WTC11 (cell line): ENCODE measurements around the gene ELF3. TPM values are rescaled to one million over a fixed set of nuclear protein-coding genes. Genes with fewer than 3 reads are reported as not detected.

Experiments
- ATAC-seq: fragments of 200-7000 bp; cut with Tn5 transposase; 2 replicates; pipeline ENCODE4 v1.10.0; 2021; ENCODE audit warnings: mild to moderate bottlenecking, moderate library complexity
- CTCF ChIA-PET: fragments of 300-600 bp; sonication (Branson Sonifier 250); formaldehyde crosslinking; loops from one replicate; lab custom pipeline; 2021; ENCODE audit warnings: antibody characterized with exemption; lab: Charles Lee
- POLR2A ChIA-PET: fragments of 350-600 bp; sonication (Branson Sonifier 250); formaldehyde crosslinking; loops from one replicate; lab custom pipeline; 2021; ENCODE audit warnings: antibody characterized with exemption; lab: Charles Lee
- DNase-seq: peaks from one replicate; pipeline ENCODE4 v3.0.0; 2021; ENCODE audit warnings: low spot score
- H3K27ac Mint-ChIP-seq: 2 replicates; pipeline ENCODE4 v1.8.0; 2021; ENCODE audit warnings: mixed read lengths
- H3K27me3 Mint-ChIP-seq: 2 replicates; pipeline ENCODE4 v1.8.0; 2021; ENCODE audit warnings: low read depth, mild to moderate bottlenecking, moderate library complexity, mixed read lengths
- H3K36me3 Mint-ChIP-seq: 2 replicates; pipeline ENCODE4 v1.8.0; 2021; ENCODE audit warnings: mixed read lengths
- H3K4me1 Mint-ChIP-seq: 2 replicates; pipeline ENCODE4 v1.8.0; 2022; ENCODE audit warnings: mixed read lengths
- H3K4me3 Mint-ChIP-seq: 2 replicates; pipeline ENCODE4 v1.8.0; 2021; ENCODE audit warnings: mild to moderate bottlenecking, moderate library complexity, mixed read lengths
- H3K9me3 Mint-ChIP-seq: 2 replicates; pipeline ENCODE4 v1.8.0; 2021; ENCODE audit warnings: mixed read lengths
- CBFB ChIP-seq: sonication (generic); formaldehyde crosslinking; IDR thresholded peaks from 2 replicates; pipeline ENCODE4 v1.8.1; 2022; ENCODE audit warnings: mild to moderate bottlenecking, low read depth, missing genetic modification reagents
- GRHL2 ChIP-seq: fragments of 250-450 bp; sonication (Bioruptor Pico); IDR thresholded peaks from 2 replicates; pipeline ENCODE4 v1.8.0; 2022; ENCODE audit warnings: mild to moderate bottlenecking, moderate library complexity; ENCODE audit not compliant: insufficient replicate concordance, severe bottlenecking
- SP1 ChIP-seq: sonication (generic); formaldehyde crosslinking; conservative IDR thresholded peaks from 2 replicates; pipeline ENCODE4 v1.8.1; 2022; ENCODE audit warnings: missing genetic modification reagents
- TEAD4 ChIP-seq: sonication (generic); formaldehyde crosslinking; IDR thresholded peaks from 2 replicates; pipeline ENCODE4 v1.8.0; 2022; ENCODE audit warnings: mild to moderate bottlenecking, missing genetic modification reagents
- TP53 ChIP-seq: sonication (generic); formaldehyde crosslinking; IDR thresholded peaks from 2 replicates; pipeline ENCODE4 v1.8.1; 2023; ENCODE audit warnings: mild to moderate bottlenecking, missing genetic modification reagents
- ZNF317 ChIP-seq: sonication (generic); formaldehyde crosslinking; IDR thresholded peaks from 2 replicates; pipeline ENCODE4 v1.8.1; 2023; ENCODE audit warnings: low read depth, mild to moderate bottlenecking, moderate library complexity, missing genetic modification reagents, borderline replicate concordance
- ZNF416 ChIP-seq: fragments of 250-450 bp; sonication (Bioruptor Pico); IDR thresholded peaks from 2 replicates; pipeline ENCODE4 v1.9.0; 2021; ENCODE audit warnings: mild to moderate bottlenecking, inconsistent platforms
- total RNA-seq: library from RNA; stranded (reverse); gene quantifications from 3 replicates; pipeline ENCODE4 v1.2.3, GENCODE V29; 2021
- TF ChIP-seq, protein P1 (sequence below): sonication (generic); formaldehyde crosslinking; IDR thresholded peaks from 2 replicates; pipeline ENCODE4 v1.8.0; 2022; ENCODE audit warnings: mild to moderate bottlenecking, missing genetic modification reagents
- TF ChIP-seq, protein P2 (sequence below): sonication (generic); formaldehyde crosslinking; IDR thresholded peaks from 2 replicates; pipeline ENCODE4 v1.8.0; 2022; ENCODE audit warnings: mild to moderate bottlenecking, missing genetic modification reagents
- TF ChIP-seq, protein P3 (sequence below): sonication (generic); formaldehyde crosslinking; IDR thresholded peaks from 2 replicates; pipeline ENCODE4 v1.8.0; 2023; ENCODE audit warnings: mild to moderate bottlenecking, missing genetic modification reagents
- TF ChIP-seq, protein P4 (sequence below): sonication (generic); formaldehyde crosslinking; IDR thresholded peaks from 2 replicates; pipeline ENCODE4 v1.8.1; 2023; ENCODE audit warnings: mild to moderate bottlenecking, missing genetic modification reagents
- TF ChIP-seq, protein P5 (sequence below): sonication (generic); formaldehyde crosslinking; IDR thresholded peaks from 2 replicates; pipeline ENCODE4 v1.8.0; 2023; ENCODE audit warnings: missing genetic modification reagents
- TF ChIP-seq, protein P6 (sequence below): sonication (generic); formaldehyde crosslinking; IDR thresholded peaks from 2 replicates; pipeline ENCODE4 v1.8.1; 2023; ENCODE audit warnings: mild to moderate bottlenecking, missing genetic modification reagents, borderline replicate concordance
- TF ChIP-seq, protein P7 (sequence below): fragments of 250-450 bp; sonication (Bioruptor Pico); IDR thresholded peaks from 2 replicates; pipeline ENCODE4 v2.1.2; 2022; ENCODE audit warnings: mild to moderate bottlenecking, moderate library complexity
- TF ChIP-seq, protein P8 (sequence below): sonication (generic); formaldehyde crosslinking; IDR thresholded peaks from 2 replicates; pipeline ENCODE4 v1.8.1; 2022; ENCODE audit warnings: missing genetic modification reagents, borderline replicate concordance
- TF ChIP-seq, protein P9 (sequence below): sonication (generic); formaldehyde crosslinking; IDR thresholded peaks from 2 replicates; pipeline ENCODE4 v1.8.1; 2023; ENCODE audit warnings: mild to moderate bottlenecking, missing genetic modification reagents

The ELF3 gene
- total RNA-seq, 1 experiment from 2014 or later = 15.0 TPM

DNA sequence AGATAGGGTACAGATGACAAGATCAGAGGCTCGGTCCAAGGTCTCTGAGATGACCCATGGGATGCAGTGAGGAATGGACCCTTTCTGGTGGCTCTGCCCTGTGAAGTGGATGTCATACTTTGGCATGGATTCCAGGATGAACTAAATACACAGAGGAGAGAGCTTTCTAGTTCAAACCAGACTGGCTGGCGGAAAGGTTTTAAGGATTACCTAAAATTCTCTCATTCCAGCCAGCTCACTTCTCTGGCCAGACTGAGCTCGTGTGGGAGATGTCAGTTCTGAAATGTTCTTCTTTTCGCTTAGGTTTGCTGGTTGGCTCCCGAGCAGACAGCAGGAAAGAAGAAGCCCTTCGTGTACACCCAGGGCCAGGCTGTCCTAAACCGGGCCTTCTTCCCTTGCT, 21.8 kb upstream of the ELF3 start:
- POLR2A ChIA-PET = interaction anchor here (0.5 kb wide), 1 partner anchor 65 kb away, joined by 3 read pairs; no protein-coding TSS in a partner anchor
- Mint-ChIP-seq H3K36me3 (peaks cover 44% of the 10 kb centered on the region), H3K27ac (peak overlapping the region; percentile 45; the same call in 1 of the 2 replicates), H3K9me3 (no peaks in the 10 kb centered on the region), H3K27me3 (no peaks in the 10 kb centered on the region), H3K4me1 (peaks cover 19% of the 10 kb centered on the region), H3K4me3 (no peak overlapping the region)
- no peak for DNase-seq
- CTCF ChIA-PET = interaction anchor here (0.9 kb wide), 1 partner anchor 93 kb away, joined by 3 read pairs; no protein-coding TSS in a partner anchor
- ATAC-seq = no peak
- TF ChIP-seq TEAD4 (CRISPR knock-in tag) = no peak
- TF ChIP-seq GRHL2 (CRISPR knock-in tag) = no peak
- TF ChIP-seq, protein P1, sequence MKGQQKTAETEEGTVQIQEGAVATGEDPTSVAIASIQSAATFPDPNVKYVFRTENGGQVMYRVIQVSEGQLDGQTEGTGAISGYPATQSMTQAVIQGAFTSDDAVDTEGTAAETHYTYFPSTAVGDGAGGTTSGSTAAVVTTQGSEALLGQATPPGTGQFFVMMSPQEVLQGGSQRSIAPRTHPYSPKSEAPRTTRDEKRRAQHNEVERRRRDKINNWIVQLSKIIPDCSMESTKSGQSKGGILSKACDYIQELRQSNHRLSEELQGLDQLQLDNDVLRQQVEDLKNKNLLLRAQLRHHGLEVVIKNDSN (CRISPR knock-in tag) = no peak
- TF ChIP-seq, protein P2, sequence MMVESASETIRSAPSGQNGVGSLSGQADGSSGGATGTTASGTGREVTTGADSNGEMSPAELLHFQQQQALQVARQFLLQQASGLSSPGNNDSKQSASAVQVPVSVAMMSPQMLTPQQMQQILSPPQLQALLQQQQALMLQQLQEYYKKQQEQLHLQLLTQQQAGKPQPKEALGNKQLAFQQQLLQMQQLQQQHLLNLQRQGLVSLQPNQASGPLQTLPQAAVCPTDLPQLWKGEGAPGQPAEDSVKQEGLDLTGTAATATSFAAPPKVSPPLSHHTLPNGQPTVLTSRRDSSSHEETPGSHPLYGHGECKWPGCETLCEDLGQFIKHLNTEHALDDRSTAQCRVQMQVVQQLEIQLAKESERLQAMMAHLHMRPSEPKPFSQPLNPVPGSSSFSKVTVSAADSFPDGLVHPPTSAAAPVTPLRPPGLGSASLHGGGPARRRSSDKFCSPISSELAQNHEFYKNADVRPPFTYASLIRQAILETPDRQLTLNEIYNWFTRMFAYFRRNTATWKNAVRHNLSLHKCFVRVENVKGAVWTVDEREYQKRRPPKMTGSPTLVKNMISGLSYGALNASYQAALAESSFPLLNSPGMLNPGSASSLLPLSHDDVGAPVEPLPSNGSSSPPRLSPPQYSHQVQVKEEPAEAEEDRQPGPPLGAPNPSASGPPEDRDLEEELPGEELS (CRISPR knock-in tag) = no peak
- TF ChIP-seq, protein P3, sequence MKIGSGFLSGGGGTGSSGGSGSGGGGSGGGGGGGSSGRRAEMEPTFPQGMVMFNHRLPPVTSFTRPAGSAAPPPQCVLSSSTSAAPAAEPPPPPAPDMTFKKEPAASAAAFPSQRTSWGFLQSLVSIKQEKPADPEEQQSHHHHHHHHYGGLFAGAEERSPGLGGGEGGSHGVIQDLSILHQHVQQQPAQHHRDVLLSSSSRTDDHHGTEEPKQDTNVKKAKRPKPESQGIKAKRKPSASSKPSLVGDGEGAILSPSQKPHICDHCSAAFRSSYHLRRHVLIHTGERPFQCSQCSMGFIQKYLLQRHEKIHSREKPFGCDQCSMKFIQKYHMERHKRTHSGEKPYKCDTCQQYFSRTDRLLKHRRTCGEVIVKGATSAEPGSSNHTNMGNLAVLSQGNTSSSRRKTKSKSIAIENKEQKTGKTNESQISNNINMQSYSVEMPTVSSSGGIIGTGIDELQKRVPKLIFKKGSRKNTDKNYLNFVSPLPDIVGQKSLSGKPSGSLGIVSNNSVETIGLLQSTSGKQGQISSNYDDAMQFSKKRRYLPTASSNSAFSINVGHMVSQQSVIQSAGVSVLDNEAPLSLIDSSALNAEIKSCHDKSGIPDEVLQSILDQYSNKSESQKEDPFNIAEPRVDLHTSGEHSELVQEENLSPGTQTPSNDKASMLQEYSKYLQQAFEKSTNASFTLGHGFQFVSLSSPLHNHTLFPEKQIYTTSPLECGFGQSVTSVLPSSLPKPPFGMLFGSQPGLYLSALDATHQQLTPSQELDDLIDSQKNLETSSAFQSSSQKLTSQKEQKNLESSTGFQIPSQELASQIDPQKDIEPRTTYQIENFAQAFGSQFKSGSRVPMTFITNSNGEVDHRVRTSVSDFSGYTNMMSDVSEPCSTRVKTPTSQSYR (CRISPR knock-in tag) = no peak
- TF ChIP-seq, protein P4, sequence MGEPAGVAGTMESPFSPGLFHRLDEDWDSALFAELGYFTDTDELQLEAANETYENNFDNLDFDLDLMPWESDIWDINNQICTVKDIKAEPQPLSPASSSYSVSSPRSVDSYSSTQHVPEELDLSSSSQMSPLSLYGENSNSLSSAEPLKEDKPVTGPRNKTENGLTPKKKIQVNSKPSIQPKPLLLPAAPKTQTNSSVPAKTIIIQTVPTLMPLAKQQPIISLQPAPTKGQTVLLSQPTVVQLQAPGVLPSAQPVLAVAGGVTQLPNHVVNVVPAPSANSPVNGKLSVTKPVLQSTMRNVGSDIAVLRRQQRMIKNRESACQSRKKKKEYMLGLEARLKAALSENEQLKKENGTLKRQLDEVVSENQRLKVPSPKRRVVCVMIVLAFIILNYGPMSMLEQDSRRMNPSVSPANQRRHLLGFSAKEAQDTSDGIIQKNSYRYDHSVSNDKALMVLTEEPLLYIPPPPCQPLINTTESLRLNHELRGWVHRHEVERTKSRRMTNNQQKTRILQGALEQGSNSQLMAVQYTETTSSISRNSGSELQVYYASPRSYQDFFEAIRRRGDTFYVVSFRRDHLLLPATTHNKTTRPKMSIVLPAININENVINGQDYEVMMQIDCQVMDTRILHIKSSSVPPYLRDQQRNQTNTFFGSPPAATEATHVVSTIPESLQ (CRISPR knock-in tag) = no peak
- TF ChIP-seq TP53 = no peak
- TF ChIP-seq, protein P5, sequence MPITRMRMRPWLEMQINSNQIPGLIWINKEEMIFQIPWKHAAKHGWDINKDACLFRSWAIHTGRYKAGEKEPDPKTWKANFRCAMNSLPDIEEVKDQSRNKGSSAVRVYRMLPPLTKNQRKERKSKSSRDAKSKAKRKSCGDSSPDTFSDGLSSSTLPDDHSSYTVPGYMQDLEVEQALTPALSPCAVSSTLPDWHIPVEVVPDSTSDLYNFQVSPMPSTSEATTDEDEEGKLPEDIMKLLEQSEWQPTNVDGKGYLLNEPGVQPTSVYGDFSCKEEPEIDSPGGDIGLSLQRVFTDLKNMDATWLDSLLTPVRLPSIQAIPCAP (CRISPR knock-in tag) = no peak
- TF ChIP-seq SP1 (CRISPR knock-in tag) = no peak
- TF ChIP-seq, protein P6, sequence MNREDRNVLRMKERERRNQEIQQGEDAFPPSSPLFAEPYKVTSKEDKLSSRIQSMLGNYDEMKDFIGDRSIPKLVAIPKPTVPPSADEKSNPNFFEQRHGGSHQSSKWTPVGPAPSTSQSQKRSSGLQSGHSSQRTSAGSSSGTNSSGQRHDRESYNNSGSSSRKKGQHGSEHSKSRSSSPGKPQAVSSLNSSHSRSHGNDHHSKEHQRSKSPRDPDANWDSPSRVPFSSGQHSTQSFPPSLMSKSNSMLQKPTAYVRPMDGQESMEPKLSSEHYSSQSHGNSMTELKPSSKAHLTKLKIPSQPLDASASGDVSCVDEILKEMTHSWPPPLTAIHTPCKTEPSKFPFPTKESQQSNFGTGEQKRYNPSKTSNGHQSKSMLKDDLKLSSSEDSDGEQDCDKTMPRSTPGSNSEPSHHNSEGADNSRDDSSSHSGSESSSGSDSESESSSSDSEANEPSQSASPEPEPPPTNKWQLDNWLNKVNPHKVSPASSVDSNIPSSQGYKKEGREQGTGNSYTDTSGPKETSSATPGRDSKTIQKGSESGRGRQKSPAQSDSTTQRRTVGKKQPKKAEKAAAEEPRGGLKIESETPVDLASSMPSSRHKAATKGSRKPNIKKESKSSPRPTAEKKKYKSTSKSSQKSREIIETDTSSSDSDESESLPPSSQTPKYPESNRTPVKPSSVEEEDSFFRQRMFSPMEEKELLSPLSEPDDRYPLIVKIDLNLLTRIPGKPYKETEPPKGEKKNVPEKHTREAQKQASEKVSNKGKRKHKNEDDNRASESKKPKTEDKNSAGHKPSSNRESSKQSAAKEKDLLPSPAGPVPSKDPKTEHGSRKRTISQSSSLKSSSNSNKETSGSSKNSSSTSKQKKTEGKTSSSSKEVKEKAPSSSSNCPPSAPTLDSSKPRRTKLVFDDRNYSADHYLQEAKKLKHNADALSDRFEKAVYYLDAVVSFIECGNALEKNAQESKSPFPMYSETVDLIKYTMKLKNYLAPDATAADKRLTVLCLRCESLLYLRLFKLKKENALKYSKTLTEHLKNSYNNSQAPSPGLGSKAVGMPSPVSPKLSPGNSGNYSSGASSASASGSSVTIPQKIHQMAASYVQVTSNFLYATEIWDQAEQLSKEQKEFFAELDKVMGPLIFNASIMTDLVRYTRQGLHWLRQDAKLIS (CRISPR knock-in tag) = no peak
- TF ChIP-seq ZNF416 = no peak
- TF ChIP-seq, protein P7, sequence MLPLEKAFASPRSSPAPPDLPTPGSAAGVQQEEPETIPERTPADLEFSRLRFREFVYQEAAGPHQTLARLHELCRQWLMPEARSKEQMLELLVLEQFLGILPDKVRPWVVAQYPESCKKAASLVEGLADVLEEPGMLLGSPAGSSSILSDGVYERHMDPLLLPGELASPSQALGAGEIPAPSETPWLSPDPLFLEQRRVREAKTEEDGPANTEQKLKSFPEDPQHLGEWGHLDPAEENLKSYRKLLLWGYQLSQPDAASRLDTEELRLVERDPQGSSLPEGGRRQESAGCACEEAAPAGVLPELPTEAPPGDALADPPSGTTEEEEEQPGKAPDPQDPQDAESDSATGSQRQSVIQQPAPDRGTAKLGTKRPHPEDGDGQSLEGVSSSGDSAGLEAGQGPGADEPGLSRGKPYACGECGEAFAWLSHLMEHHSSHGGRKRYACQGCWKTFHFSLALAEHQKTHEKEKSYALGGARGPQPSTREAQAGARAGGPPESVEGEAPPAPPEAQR (CRISPR knock-in tag) = no peak
- no peak for TF ChIP-seq CBFB (CRISPR knock-in tag)
- TF ChIP-seq ZNF317 (CRISPR knock-in tag) = no peak
- TF ChIP-seq, protein P8, sequence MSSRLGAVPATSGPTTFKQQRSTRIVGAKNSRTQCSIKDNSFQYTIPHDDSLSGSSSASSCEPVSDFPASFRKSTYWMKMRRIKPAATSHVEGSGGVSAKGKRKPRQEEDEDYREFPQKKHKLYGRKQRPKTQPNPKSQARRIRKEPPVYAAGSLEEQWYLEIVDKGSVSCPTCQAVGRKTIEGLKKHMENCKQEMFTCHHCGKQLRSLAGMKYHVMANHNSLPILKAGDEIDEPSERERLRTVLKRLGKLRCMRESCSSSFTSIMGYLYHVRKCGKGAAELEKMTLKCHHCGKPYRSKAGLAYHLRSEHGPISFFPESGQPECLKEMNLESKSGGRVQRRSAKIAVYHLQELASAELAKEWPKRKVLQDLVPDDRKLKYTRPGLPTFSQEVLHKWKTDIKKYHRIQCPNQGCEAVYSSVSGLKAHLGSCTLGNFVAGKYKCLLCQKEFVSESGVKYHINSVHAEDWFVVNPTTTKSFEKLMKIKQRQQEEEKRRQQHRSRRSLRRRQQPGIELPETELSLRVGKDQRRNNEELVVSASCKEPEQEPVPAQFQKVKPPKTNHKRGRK (CRISPR knock-in tag) = no peak
- TF ChIP-seq, protein P9, sequence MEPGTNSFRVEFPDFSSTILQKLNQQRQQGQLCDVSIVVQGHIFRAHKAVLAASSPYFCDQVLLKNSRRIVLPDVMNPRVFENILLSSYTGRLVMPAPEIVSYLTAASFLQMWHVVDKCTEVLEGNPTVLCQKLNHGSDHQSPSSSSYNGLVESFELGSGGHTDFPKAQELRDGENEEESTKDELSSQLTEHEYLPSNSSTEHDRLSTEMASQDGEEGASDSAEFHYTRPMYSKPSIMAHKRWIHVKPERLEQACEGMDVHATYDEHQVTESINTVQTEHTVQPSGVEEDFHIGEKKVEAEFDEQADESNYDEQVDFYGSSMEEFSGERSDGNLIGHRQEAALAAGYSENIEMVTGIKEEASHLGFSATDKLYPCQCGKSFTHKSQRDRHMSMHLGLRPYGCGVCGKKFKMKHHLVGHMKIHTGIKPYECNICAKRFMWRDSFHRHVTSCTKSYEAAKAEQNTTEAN (CRISPR knock-in tag) = no peak
